Measurements from ENCODE around the gene MZF1. TPM values are rescaled to one million over a fixed set of nuclear protein-coding genes. Genes with fewer than 3 reads are reported as not detected.

Gene MZF1
- total RNA-seq, 1 experiment from 2014 or later: 33.0 TPM

DNA sequence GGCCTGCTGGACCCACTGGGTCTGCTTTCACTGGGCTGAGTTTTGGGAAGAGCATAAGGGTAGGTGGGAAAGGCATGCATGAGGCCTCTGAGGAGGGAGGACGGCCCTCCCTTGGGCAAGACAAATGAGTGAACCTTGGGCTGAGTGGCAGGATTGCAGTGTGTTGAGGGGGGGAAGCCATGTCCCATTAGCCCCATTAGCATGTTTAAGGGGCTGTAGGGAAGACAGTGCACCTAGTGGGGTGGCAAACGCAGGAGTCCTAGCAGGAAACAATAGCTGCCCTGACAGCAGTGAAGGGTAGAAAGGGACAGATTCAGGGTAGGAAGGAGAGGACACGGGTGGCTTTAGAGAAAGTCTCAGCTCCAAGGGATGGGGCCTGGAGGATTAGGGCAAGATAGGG is 50.4 kb downstream of the MZF1 start:
- peaks cover 12% of the 10 kb centered on the region for H3K79me2 ChIP-seq (ENCODE audit: insufficient read depth, low read length)
- no TSS peak for BruUV-seq (replicated peaks)
- RAD21 ChIA-PET (ENCODE audit: low non-redundant PET in 1 of 2, low total read pairs in 2 of 2, uncharacterized antibody in 2 of 2, unreplicated experiment in 2 of 2): no interaction called here
- no peak overlapping the region for H3K9ac ChIP-seq (ENCODE audit: low read length)
- H2AFZ ChIP-seq (ENCODE audit: low read depth, low read length, poor library complexity, severe bottlenecking): no peak overlapping the region
- CTCF ChIA-PET: interaction anchor here (1.6 kb wide), 1 partner anchor 9 kb away, joined by 6 read pairs; no protein-coding TSS in a partner anchor
- TF ChIP-seq, protein P1, sequence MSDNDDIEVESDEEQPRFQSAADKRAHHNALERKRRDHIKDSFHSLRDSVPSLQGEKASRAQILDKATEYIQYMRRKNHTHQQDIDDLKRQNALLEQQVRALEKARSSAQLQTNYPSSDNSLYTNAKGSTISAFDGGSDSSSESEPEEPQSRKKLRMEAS (IDR thresholded peaks at IDR 0.05): no peak
- TF ChIP-seq, protein P2, sequence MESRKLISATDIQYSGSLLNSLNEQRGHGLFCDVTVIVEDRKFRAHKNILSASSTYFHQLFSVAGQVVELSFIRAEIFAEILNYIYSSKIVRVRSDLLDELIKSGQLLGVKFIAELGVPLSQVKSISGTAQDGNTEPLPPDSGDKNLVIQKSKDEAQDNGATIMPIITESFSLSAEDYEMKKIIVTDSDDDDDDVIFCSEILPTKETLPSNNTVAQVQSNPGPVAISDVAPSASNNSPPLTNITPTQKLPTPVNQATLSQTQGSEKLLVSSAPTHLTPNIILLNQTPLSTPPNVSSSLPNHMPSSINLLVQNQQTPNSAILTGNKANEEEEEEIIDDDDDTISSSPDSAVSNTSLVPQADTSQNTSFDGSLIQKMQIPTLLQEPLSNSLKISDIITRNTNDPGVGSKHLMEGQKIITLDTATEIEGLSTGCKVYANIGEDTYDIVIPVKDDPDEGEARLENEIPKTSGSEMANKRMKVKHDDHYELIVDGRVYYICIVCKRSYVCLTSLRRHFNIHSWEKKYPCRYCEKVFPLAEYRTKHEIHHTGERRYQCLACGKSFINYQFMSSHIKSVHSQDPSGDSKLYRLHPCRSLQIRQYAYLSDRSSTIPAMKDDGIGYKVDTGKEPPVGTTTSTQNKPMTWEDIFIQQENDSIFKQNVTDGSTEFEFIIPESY (IDR thresholded peaks at IDR 0.05; ENCODE audit: extremely low read depth, insufficient replicate concordance, low read length): no peak
- TF ChIP-seq SP1 (IDR thresholded peaks at IDR 0.05; ENCODE audit: low read depth) (no peak), RAD21 (IDR thresholded peaks at IDR 0.05; ENCODE audit: low read depth) (no peak), SRF (IDR thresholded peaks at IDR 0.05; ENCODE audit: low read depth) (no peak), EGR1 (IDR thresholded peaks at IDR 0.05; ENCODE audit: low read depth) (no peak), CEBPB (IDR thresholded peaks at IDR 0.05; ENCODE audit: low read depth) (no peak), YY1 (IDR thresholded peaks at IDR 0.05; ENCODE audit: extremely low read depth, insufficient replicate concordance, low read depth, low read length) (no peak), ELF1 (IDR thresholded peaks at IDR 0.05; ENCODE audit: borderline replicate concordance, low read depth) (no peak), ZFX (IDR thresholded peaks at IDR 0.05) (no peak), CBX3 (IDR thresholded peaks at IDR 0.05; ENCODE audit: low read depth) (no peak)
- TF ChIP-seq, protein P3, sequence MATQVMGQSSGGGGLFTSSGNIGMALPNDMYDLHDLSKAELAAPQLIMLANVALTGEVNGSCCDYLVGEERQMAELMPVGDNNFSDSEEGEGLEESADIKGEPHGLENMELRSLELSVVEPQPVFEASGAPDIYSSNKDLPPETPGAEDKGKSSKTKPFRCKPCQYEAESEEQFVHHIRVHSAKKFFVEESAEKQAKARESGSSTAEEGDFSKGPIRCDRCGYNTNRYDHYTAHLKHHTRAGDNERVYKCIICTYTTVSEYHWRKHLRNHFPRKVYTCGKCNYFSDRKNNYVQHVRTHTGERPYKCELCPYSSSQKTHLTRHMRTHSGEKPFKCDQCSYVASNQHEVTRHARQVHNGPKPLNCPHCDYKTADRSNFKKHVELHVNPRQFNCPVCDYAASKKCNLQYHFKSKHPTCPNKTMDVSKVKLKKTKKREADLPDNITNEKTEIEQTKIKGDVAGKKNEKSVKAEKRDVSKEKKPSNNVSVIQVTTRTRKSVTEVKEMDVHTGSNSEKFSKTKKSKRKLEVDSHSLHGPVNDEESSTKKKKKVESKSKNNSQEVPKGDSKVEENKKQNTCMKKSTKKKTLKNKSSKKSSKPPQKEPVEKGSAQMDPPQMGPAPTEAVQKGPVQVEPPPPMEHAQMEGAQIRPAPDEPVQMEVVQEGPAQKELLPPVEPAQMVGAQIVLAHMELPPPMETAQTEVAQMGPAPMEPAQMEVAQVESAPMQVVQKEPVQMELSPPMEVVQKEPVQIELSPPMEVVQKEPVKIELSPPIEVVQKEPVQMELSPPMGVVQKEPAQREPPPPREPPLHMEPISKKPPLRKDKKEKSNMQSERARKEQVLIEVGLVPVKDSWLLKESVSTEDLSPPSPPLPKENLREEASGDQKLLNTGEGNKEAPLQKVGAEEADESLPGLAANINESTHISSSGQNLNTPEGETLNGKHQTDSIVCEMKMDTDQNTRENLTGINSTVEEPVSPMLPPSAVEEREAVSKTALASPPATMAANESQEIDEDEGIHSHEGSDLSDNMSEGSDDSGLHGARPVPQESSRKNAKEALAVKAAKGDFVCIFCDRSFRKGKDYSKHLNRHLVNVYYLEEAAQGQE (IDR thresholded peaks at IDR 0.05; ENCODE audit: low read depth): no peak
- TF ChIP-seq, protein P4, sequence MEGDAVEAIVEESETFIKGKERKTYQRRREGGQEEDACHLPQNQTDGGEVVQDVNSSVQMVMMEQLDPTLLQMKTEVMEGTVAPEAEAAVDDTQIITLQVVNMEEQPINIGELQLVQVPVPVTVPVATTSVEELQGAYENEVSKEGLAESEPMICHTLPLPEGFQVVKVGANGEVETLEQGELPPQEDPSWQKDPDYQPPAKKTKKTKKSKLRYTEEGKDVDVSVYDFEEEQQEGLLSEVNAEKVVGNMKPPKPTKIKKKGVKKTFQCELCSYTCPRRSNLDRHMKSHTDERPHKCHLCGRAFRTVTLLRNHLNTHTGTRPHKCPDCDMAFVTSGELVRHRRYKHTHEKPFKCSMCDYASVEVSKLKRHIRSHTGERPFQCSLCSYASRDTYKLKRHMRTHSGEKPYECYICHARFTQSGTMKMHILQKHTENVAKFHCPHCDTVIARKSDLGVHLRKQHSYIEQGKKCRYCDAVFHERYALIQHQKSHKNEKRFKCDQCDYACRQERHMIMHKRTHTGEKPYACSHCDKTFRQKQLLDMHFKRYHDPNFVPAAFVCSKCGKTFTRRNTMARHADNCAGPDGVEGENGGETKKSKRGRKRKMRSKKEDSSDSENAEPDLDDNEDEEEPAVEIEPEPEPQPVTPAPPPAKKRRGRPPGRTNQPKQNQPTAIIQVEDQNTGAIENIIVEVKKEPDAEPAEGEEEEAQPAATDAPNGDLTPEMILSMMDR (IDR thresholded peaks at IDR 0.05 in 2 of 3, conservative IDR thresholded peaks at IDR 0.05 in 1 of 3; ENCODE audit: borderline replicate concordance in 1 of 3, insufficient read depth in 1 of 3, low read depth in 2 of 3, low read length in 2 of 3): no peak
- H4K20me1 ChIP-seq (ENCODE audit: insufficient read depth): no peaks in the 10 kb centered on the region
- POLR2A ChIA-PET: interaction anchor here (3.8 kb wide), 1 partner anchor 21 kb away, joined by 31 read pairs; the partner anchor contains the start of gene TRIM28
- ATAC-seq (no peak), DNase-seq (ENCODE audit: low read depth, low spot score) (no peak)
- no peak overlapping the region; the same call in 1 of the 2 replicates for H3K27ac ChIP-seq (ENCODE audit: low read depth, low read length)
- intact Hi-C loops (cut with micrococcal nuclease): no loop called here
- peaks cover 12 to 26% of the 10 kb centered on the region in 2 experiments for H3K4me1 ChIP-seq (ENCODE audit: control insufficient read depth in 1 of 2, insufficient read depth in 2 of 2, low read length in 2 of 2)
- H3K36me3 ChIP-seq (ENCODE audit: control insufficient read depth in 1 of 2, insufficient read depth in 2 of 2, low read length in 2 of 2): no peaks in the 10 kb centered on the region
- H3K4me3 ChIP-seq (replicated peaks in 1 of 2; ENCODE audit: low read depth in 1 of 2, low read length in 2 of 2): no peak overlapping the region
- no peak overlapping the region for H3K4me2 ChIP-seq (ENCODE audit: low read length)
- H3K9me2 ChIP-seq (ENCODE audit: insufficient read depth): no peaks in the 10 kb centered on the region
- no peaks in the 10 kb centered on the region for H3K9me3 ChIP-seq (ENCODE audit: control insufficient read depth in 1 of 2, insufficient read depth in 1 of 2, low read depth in 1 of 2, low read length in 2 of 2)
- H3K27me3 ChIP-seq (ENCODE audit: insufficient read depth, low read length): no peaks in the 10 kb centered on the region

Measured in HCT116 (cell line).